IPS-15b (cell line): Measurements from ENCODE around the gene RNF11.

Experiments used
- H3K27me3 ChIP-seq: one replicate; pipeline ENCODE4 v1.6.1; 2013; ENCODE audit warnings: low read length; ENCODE audit not compliant: control insufficient read depth, insufficient read depth
- H3K36me3 ChIP-seq: one replicate; pipeline ENCODE4 v1.6.1; 2013; ENCODE audit warnings: low read length; ENCODE audit not compliant: control insufficient read depth, insufficient read depth
- H3K4me1 ChIP-seq: one replicate; pipeline ENCODE4 v1.6.1; 2013; ENCODE audit warnings: mild to moderate bottlenecking, low read length; ENCODE audit not compliant: control insufficient read depth, insufficient read depth
- H3K4me3 ChIP-seq: one replicate; pipeline ENCODE4 v1.5.1; 2013; ENCODE audit warnings: low read depth, low read length
- H3K9ac ChIP-seq: one replicate; pipeline ENCODE4 v1.6.1; 2013; ENCODE audit warnings: low read depth, mild to moderate bottlenecking, low read length
- H3K9me3 ChIP-seq: one replicate; pipeline ENCODE4 v1.6.1; 2013; ENCODE audit warnings: mild to moderate bottlenecking, low read length; ENCODE audit not compliant: control insufficient read depth, insufficient read depth

Gene RNF11

DNA sequence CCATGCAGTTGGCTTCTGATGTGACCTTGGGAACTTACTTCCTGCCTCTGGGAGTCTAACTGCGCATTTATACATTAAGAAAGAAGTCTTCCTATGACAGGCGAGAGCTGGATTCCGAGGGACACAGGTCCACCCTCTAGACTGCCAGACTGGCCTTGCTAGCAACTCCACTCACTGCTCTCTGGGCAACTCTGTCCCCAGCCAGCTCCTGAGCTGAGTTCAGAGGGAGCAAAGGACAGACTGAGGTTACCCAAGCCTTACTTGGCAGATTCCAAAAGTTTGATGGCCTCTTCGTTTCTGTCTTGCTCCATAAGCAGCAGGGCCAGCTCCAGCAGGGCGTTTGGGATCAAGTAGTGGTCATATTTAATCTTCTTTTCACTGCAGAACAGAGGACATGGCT, 52.5 kb downstream of the RNF11 start:
- H3K4me1 ChIP-seq = no peaks in the 10 kb centered on the region
- H3K27me3 ChIP-seq = no peaks in the 10 kb centered on the region
- H3K9ac ChIP-seq = no peak overlapping the region
- no peak overlapping the region for H3K4me3 ChIP-seq
- H3K36me3 ChIP-seq = no peaks in the 10 kb centered on the region
- no peaks in the 10 kb centered on the region for H3K9me3 ChIP-seq

DNA sequence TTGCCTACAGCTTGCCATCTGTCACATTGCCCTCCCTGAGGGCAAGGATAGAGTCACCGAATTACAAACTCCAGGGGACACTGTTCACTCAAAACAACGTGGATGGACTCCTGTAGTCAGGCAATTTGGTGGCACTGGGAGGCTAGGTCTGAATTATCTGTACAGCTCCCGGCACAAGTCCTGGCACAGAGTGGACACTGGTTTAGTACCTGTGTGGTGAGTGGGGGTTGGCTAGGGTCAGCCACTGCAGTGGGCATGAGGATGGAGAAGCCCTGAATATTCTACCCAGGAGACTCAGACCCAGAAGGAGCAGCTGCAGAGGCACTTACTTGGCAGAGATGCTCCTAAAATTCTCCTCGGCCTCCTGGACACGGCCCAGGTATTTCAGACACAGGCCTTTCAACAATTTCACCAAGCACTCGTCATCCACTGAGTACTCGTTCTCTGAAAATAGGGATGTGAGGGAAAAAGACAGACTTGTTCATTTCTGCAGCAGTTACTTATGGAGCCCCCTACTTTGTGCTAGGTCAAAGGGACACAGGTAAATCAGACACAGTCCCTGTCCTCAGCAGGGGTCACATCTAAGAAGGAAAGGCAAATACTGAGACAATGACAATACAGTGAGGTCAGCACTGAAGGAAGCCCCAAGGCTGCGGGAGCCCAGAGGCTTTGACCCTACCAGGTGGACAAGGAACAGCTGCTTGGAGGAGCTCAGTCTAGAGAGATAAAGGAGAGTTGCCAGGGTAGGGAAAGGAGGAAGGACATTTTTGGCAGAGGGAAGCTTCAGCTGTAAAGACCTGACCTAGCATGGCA, 53.8 kb downstream of the RNF11 start:
- H3K4me3 ChIP-seq = no peak overlapping the region
- no peaks in the 10 kb centered on the region for H3K36me3 ChIP-seq
- H3K27me3 ChIP-seq = no peaks in the 10 kb centered on the region
- H3K4me1 ChIP-seq = no peaks in the 10 kb centered on the region
- H3K9ac ChIP-seq = no peak overlapping the region
- H3K9me3 ChIP-seq = no peaks in the 10 kb centered on the region

DNA sequence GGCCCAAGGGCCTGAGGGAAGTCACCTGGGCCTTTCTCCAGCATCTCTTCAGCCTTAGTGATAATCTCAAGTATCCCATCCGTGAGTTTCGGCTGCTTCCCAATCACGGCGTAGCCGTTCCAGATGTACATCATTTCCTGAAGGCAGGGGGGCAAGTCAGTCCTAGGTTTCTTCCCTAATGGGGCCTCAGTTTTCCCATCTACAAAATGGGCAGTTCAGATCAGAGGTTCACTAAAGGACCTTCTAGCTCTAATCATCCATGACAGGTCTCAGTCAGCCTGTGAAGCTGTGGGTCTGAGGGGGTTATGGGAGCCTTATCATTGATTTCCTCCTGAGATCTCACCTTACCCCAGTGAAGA, 54.4 kb downstream of the RNF11 start:
- H3K9ac ChIP-seq = no peak overlapping the region
- no peak overlapping the region for H3K4me3 ChIP-seq
- H3K4me1 ChIP-seq = no peaks in the 10 kb centered on the region
- no peaks in the 10 kb centered on the region for H3K27me3 ChIP-seq
- H3K9me3 ChIP-seq = no peaks in the 10 kb centered on the region
- no peaks in the 10 kb centered on the region for H3K36me3 ChIP-seq

DNA sequence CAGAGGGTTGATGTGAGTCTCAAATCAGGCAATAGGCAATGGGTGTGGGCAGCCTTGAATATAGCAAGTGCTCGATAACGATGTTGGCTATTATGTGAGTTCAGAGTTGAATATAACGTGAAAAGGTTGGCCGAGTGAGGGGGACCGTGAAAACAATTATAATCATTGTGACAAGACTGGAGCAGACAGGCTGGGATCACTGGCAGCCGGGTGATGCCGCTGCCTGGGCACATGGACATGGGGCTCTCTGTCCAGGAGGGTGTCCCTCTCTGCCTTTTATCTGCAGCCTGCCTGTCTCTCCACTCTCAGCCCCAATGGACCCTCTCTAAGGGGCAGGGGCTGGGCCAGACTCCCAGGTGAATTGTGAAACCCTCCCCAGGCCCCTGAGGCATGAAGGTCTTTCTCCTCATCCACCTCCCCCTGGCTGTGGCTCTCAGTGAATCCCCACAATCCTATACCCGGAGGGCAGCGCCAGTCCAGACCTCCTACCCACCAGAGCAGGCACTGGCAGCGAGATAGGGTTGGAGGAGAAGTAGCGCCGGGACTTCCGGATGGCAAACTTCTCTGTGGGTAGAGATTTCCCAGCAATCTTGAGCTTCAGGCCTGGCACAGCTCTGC, 57.9 kb downstream of the RNF11 start:
- Histone ChIP-seq H3K9ac (no peak overlapping the region), H3K36me3 (no peaks in the 10 kb centered on the region), H3K9me3 (no peaks in the 10 kb centered on the region), H3K27me3 (no peaks in the 10 kb centered on the region), H3K4me1 (peaks cover 5% of the 10 kb centered on the region), H3K4me3 (no peak overlapping the region)

DNA sequence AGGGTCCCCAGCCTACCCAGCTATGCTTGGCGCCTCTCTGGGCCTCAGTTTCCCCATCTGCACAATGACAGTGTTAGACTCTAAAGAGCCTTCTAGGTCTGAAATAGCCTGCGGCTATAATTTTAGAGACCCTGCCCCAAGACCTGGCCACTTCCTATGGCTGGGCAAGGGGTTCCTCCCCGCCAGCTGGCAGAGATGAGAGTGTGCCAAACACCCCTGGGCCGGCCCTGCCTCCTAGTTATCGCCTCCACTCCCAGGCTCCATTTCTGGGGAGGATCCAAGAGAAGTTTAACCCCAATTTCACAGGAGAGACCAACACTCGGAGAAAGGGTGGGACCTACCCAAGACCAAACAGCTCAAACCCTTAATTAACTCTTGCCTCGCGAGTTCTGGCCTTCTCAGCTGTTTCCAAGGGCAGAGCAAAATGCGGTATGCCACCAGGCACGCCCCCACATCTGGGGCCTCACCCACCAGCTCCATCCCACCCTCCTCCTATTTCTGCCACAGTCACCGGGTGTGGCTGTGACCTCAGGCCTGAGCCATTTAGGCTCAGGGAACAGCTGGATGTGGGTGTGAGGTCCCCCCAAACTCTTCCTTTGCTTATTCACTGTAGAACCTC, 58.6 kb downstream of the RNF11 start:
- Histone ChIP-seq H3K4me1 (peaks cover 5% of the 10 kb centered on the region), H3K36me3 (no peaks in the 10 kb centered on the region), H3K9ac (no peak overlapping the region), H3K9me3 (no peaks in the 10 kb centered on the region), H3K4me3 (no peak overlapping the region), H3K27me3 (no peaks in the 10 kb centered on the region)

DNA sequence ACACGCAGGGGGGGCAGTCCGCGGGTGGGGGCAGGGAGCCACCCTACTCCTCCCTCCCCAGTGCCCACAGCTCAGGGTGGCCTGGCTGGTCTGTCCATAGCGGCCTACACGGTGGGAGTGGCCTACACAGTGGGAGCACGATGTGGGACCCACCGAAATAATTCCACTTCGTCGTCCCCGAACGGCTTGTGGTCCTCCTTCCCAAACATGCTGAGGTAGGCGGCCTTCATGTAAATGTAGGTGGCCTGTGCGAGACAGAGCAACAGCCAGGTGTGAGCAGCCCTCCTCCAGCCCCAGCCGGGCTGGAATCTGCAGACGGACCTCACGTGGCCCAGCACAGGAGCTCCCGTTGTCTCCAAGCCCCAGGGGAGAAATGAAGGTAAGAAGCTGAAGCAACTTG, 59.9 kb downstream of the RNF11 start:
- Histone ChIP-seq H3K4me3 (no peak overlapping the region), H3K9ac (no peak overlapping the region), H3K9me3 (no peaks in the 10 kb centered on the region), H3K36me3 (no peaks in the 10 kb centered on the region), H3K27me3 (no peaks in the 10 kb centered on the region), H3K4me1 (peaks cover 5% of the 10 kb centered on the region)

DNA sequence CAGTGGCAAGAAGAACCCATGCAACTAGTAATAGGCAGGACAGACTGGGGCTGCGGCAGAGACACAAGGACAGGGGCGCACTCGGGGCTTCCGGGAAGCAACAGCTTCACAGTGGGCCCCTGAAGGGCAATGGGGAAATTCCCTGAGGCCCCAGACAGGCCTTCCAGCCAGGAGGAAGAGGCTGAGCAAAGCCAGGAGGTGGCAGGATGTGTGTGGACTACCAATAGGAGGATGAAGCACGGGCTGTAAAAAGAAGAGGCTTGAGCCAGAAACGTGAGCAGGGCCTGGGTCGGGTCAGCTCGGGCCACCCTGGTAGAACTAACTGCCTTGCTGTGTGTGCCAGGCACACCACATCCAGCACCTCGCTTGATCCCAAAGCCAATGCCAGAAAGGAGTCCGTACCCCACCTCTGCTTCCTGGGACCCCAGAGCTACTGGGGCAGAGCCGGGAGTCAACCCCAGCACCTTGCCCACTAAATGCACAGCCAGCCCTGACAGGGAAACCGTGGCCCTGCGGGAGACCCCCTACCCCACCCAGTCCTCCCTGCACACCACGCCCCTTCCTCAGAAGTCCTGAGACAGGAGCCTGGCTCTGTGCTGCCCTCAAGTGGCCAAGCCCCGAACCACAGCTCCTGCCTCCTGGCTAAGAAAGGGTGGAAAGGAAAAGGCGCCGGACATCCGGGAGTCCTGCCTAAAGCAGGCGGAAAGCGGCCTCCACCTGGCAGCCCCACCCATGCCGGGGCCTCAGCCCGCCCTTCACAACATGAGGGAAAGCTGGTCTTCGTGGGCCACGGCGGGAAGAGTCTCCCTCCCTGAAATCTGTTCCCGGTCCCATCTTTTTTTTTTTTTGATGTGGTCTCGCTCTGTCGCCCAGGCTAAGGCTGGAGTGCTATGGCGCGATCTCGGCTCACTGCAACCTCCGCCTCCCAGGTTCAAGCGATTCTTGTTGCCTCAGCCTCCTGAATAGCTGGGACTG, 60.6 kb downstream of the RNF11 start:
- Histone ChIP-seq H3K9me3 (no peaks in the 10 kb centered on the region), H3K27me3 (no peaks in the 10 kb centered on the region), H3K9ac (no peak overlapping the region), H3K36me3 (no peaks in the 10 kb centered on the region), H3K4me1 (peaks cover 5% of the 10 kb centered on the region), H3K4me3 (peak overlapping the region; percentile 32)

DNA sequence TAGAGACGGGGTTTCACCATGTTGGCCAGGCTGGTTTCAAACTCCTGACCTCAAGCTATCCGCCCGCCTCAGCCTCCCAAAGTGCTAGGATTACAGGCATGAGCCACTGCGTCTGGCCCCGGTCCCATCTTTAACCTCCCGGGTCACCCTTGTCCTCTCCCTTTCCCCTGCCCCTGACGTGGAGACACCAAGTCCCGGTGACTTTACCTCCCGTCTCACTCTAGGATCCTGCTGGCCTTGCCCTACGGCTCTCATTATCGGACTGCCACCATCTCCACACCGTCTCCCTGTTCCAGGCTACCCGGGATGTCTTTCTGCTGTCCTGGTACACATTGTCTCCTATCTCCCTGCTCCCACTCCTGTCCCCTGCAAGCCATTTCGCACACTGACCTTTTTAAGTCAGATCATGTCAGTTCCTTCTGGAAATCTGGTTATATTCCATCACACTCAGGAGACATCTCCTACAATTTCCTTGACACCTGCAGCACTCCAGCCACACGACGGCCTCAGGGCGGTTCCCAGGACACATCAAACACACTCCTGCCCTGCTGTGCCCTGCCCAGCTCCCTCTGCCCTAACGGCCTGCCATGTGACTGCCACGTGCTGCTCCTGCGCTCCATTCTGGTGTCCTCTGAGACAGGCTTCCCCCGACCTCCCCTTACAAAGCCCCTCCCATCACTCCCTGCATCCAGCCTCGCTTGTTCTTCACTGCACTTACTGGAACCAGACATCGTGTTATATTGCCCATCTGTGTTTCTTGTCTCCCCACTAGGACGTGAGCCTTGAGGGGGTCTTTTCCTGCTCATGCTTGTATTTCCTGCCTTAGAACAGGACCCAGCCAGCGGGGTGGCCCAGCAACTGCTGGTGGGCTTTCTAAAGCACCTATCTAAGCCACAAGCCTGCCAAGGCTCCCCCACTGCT, 61.6 kb downstream of the RNF11 start:
- peaks cover 5% of the 10 kb centered on the region for H3K4me1 ChIP-seq
- H3K27me3 ChIP-seq = no peaks in the 10 kb centered on the region
- no peaks in the 10 kb centered on the region for H3K36me3 ChIP-seq
- H3K9me3 ChIP-seq = no peaks in the 10 kb centered on the region
- no peak overlapping the region for H3K9ac ChIP-seq
- no peak overlapping the region for H3K4me3 ChIP-seq

DNA sequence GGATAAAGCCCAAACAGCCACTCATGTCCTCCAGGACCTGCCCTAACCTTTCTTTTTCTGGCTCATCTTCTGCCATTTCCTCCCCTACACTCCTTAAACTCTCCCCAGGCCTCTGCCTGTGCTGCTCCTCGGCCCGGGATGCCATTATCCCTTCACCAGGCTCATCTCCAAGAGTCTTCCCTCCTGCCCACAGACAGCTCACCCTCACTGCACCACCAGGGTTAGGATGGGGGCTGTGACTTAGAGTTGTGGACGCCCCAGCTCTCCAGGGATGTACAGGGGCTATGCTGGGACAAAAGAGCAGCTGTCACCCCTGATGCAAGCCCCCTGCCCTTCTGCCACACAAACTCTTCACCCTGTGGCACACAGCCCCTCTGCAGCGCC, 62.2 kb downstream of the RNF11 start:
- H3K4me3 ChIP-seq = no peak overlapping the region
- peaks cover 5% of the 10 kb centered on the region for H3K4me1 ChIP-seq
- no peak overlapping the region for H3K9ac ChIP-seq
- no peaks in the 10 kb centered on the region for H3K27me3 ChIP-seq
- H3K36me3 ChIP-seq = no peaks in the 10 kb centered on the region
- H3K9me3 ChIP-seq = no peaks in the 10 kb centered on the region

DNA sequence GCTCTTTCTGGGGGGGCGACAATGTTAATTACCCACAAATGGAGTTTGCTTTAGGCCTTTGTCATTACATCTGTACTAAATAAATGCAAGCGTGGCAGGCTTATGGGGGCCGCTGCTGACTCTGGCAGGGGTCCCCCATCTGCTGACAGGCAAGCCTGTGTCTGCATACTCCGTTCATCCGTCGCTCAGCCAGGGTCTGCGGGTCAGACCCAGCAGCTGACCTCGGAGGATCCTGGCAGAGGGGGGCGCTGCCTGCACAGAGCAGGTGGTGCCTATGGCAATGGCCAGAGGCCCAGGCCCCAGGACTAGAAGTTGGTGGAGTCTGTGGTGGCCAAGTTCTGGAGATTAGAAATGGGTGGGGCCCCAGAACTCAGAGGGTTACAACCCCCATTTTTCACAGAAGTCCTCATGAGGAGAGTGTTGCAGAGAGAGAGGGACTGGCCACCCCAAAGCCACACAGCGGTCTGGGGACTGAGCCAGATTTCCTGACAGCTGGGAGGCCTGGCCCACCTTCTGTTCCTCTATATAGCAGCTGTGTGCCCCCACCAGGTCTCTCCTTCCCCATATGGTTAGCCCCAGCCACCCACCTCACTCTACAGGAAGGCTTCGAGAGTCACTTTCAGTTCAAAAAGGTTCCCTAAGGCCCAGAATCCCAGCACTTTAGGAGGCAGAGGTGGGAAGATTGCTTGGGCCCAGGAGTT, 63.3 kb downstream of the RNF11 start:
- Histone ChIP-seq H3K4me1 (peaks cover 5% of the 10 kb centered on the region), H3K4me3 (no peak overlapping the region), H3K27me3 (no peaks in the 10 kb centered on the region), H3K9ac (no peak overlapping the region), H3K9me3 (no peaks in the 10 kb centered on the region), H3K36me3 (no peaks in the 10 kb centered on the region)
